GM18505 (cell line): ENCODE data around the gene SLC25A24.
"Not testable (repeated sequence)": the region's sequence is repeated elsewhere in the genome, so short reads cannot be mapped to it uniquely, and the experiment has no call there.

Experiments
- ATAC-seq: cut with Tn5 transposase; IDR thresholded peaks from one replicate; pipeline ENCODE4 v1.9.1; 2021; ENCODE audit not compliant: unreplicated experiment
- POLR2A ChIP-seq: IDR thresholded peaks from 4 replicates; pipeline ENCODE4 v1.6.1; 2011; ENCODE audit warnings: borderline replicate concordance; ENCODE audit not compliant: insufficient read depth, insufficient read length; ENCODE audit errors: extremely low read depth

SLC25A24 gene

GRCh38 chr1:108209456-108210108, 9.4 kb upstream of the SLC25A24 start:
- TF ChIP-seq POLR2A: no peak
- ATAC-seq: no peak

DNA sequence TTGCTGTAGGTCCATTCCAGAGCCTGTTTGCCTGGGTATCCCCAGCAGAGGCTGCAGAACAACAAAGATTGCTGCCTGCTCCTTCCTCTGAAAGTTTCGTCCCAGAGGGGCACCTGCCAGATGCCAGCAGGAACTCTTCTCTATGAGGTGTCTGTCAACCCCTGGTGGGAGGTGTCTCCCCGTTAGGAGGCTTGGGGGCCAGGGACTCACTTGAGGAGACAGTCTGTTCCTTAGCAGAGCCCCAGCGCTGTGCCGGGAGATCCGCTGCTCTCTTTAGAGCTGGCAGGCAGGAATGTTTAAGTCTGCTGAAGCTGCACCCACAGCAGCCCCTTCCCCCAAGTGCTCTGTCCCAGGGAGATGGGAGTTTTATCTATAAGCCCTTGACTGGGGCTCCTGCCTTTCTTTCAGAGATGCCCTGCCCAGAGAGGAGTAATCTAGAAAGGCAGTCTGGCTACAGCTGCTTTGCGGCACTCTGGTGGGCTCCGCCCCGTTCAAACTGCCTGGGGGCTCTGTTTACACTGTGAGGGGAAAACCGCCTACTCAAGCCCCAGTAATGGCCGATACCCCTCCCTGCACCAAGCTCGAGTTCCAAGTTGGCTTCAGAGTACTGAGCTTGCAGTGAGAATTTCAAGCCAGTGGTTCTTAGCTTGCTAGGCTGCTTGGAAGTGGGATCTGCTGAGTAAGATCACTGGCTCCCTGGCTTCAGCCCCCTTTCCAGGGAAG, 8.7 kb upstream of the SLC25A24 start:
- TF ChIP-seq POLR2A: no peak
- no peak for ATAC-seq

DNA sequence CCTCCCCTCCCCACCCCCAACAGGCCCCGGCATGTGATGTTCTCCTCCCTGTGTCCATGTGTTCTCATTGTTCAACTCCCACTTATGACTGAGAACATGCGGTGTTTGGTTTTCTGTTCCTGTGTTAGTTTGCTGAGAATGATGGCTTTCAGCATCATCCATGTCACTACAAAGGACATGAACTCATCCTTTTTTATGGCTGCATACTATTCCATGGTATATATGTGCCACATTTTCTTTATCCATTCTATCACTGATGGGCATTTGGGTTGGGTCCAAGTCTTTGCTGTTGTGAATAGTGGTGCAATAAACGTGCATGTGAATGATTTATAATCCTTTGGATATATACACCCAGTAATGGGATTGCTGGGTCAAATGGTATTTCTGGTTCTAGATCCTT, 3.4 kb upstream of the SLC25A24 start:
- ATAC-seq: not testable (repeated sequence)

DNA sequence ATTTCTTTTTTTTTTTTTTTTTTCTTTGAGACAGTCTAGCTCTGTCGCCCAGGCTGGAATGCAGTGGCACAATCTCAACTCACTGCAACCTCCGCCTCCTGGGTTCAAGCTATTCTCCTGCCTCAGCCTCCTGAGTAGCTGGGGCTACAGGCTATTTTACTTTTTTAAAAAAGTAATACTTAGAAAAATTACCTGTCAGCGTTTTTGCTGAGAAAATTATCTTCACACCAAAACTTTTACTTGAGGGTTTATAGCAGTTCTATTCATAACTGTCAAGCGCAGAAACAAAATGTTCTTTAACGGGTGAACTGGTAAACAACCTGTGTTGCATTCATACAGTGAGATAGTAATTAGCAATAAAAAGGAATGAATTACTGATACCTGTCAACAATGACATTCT, 1.5 kb upstream of the SLC25A24 start:
- no peak for ATAC-seq
- TF ChIP-seq POLR2A: no peak

- no peak for ATAC-seq
These were observed 526 bp upstream of the SLC25A24 start for GRCh38 chr1:108200687-108201051.

GRCh38 chr1:108199201-108199691, 897 bp downstream of the SLC25A24 start:
- ATAC-seq: no peak

More at GRCh38 chr1:108200687-108201051, 526 bp upstream of the SLC25A24 start:
- TF ChIP-seq POLR2A: no peak

GRCh38 chr1:108194051-108194450, 6.1 kb downstream of the SLC25A24 start:
- no peak for ATAC-seq
- no peak for TF ChIP-seq POLR2A

More at GRCh38 chr1:108199201-108199691, 897 bp downstream of the SLC25A24 start:
- TF ChIP-seq POLR2A: no peak

- no peak for ATAC-seq
These were observed 6.8 kb downstream of the SLC25A24 start for GRCh38 chr1:108193333-108193732.

DNA sequence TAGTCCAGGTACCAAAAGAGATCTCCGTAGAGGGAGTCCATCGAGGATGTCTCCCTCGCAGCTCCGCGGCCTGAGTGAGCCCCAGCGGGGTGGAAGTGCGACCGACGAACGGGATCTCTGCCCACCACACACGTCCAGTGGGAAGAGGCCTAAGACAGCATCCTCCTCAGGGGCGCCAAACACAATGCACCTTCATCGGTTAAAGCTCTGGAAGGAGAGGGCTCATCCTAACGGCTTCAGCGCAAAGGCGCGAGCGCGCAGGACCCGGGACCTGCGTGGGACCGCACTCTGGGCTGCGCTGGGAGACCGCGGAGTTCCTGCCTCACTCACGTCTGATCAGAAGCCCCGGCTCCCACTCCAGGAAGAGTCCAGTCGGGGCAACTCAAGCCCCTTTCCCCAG, 7.6 kb downstream of the SLC25A24 start:
- ATAC-seq: no peak
- TF ChIP-seq POLR2A: no peak

More at GRCh38 chr1:108193333-108193732, 6.8 kb downstream of the SLC25A24 start:
- TF ChIP-seq POLR2A: no peak

DNA sequence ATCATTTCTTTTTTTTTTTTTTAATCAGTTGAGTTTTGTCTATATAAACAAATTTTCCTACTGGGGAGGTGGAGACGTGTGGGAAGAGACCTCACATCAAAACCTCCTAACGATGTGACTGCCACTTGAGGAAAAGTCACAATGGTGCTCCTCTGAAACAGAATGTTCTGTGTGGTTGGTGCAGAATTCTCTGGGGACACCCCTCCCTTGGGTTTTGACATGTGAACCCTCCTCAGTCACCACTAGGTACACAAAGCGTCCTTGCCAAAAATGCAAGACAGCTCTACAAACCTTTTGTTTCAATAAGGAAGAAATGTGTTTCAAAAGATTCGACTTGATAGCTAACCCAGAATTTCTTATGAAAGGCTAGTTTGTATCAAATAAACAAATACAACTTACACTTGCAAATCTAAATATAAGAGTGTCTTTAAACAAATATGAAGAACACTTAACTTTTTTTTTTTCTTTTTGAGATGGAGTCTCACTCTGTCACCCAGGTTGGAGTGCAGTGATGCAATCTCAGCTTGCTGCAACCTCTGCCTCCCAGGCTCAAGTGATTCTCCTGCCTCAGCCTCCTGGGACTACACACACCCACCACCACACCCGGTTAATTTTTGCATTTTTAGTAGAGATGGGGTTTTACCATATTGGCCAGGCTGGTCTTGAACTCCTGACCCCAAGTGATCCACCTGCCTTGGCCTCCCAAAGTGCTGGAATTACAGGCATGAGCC, 9.3 kb downstream of the SLC25A24 start:
- ATAC-seq: no peak
- TF ChIP-seq POLR2A: no peak

- no peak for ATAC-seq
- TF ChIP-seq POLR2A: no peak
These were observed 10.0 kb downstream of the SLC25A24 start for GRCh38 chr1:108190001-108190634.

- TF ChIP-seq POLR2A: no peak
These were observed 11.3 kb downstream of the SLC25A24 start for GRCh38 chr1:108188801-108189200.

More at GRCh38 chr1:108188801-108189200, 11.3 kb downstream of the SLC25A24 start:
- ATAC-seq: no peak
